ENCODE measurements around the gene GPC1. TPM values are rescaled to one million over a fixed set of nuclear protein-coding genes. Genes with fewer than 3 reads are reported as not detected.

GPC1 gene
- total RNA-seq, 4 donors from 2014 or later = 117 to 153 (median 144) TPM

DNA sequence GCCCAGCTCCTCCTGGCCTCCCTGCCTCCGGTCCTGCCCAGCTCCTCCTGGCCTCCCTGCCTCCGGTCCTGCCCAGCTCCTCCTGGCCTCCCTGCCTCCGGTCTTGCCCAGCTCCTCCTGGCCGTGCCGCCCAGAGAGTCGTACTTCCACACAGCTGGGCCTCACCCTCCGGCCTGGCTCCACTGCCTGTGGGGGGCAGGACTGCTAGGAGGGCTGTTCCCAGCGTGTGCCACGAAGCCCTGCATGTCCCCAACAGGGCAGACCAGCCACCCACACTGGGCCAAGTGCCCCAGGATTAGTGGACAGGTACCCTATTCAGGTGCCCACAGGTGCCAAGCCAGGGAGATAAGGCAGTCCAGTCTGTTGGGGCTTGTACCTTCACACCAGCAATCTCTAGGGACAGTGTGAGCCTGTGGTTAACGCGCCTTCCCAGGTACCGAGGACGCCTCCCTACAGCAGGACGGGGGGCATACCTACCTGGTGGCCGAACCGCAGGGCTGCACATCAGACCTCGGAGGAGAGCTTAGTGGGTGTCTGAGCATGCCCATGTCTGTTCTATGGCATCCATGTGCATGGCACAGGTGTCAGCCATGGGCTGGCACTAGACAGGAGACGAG lies 5.3 kb downstream of the GPC1 start:
- WGBS, 2 donors = 86 to 88% methylated on average over 16 to 18 of the region's 18 CpGs
- Histone ChIP-seq H3K36me3 (peaks cover 0 to 10% (median 0%) of the 10 kb centered on the region in 3 donors), H3K27me3 (no peaks in the 10 kb centered on the region), H3K4me1 (peaks cover 0 to 80% (median 12%) of the 10 kb centered on the region in 4 donors), H3K4me3 (no peak overlapping the region), H3K9me3 (no peaks in the 10 kb centered on the region), H3K27ac (peak overlapping the region in 1 of 4 donors; percentile 13)
- TF ChIP-seq, protein P1, sequence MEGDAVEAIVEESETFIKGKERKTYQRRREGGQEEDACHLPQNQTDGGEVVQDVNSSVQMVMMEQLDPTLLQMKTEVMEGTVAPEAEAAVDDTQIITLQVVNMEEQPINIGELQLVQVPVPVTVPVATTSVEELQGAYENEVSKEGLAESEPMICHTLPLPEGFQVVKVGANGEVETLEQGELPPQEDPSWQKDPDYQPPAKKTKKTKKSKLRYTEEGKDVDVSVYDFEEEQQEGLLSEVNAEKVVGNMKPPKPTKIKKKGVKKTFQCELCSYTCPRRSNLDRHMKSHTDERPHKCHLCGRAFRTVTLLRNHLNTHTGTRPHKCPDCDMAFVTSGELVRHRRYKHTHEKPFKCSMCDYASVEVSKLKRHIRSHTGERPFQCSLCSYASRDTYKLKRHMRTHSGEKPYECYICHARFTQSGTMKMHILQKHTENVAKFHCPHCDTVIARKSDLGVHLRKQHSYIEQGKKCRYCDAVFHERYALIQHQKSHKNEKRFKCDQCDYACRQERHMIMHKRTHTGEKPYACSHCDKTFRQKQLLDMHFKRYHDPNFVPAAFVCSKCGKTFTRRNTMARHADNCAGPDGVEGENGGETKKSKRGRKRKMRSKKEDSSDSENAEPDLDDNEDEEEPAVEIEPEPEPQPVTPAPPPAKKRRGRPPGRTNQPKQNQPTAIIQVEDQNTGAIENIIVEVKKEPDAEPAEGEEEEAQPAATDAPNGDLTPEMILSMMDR (IDR thresholded peaks at IDR 0.05) = no peak
- no peak for TF ChIP-seq POLR2A (IDR thresholded peaks at IDR 0.05)
- TF ChIP-seq EP300 (IDR thresholded peaks at IDR 0.05) = no peak
- no peak for DNase-seq (ENCODE audit: low spot score in 2 of 2)

DNA sequence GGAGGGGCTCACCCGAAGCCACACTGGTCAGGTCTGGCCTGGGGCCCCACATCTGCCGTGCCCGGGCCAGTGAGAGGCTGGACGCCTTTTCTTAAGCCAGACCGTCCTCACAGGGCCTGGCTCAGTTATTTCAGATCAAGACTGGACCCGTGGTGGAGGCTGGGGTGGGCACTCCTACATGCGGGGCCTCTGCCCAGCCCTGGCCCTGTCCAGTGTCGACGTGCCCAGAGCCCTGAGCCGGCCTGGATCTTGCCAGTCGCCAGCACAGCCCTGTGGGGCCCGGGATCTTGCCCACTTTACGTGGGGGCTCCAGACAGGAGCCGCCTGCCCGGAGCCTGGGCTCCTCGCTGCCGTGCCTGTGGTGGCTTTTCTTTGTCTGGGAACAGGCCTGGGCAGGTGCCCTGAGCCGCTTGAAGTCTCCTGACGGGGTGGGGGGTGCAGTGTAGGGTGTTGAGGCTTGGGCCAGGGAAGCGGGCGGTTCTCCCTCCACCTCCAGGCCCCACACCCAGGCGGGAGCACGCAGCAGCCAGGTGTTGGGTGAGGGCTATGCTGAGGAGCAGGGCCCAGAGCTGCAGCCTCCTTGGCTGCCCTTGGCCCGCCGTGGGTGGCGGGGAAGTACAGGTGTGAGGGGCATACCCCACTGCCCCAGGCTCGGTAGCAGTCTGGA lies 6.0 kb downstream of the GPC1 start:
- TF ChIP-seq POLR2A (IDR thresholded peaks at IDR 0.05) = no peak
- no peak for TF ChIP-seq EP300 (IDR thresholded peaks at IDR 0.05)
- TF ChIP-seq, protein P1 (IDR thresholded peaks at IDR 0.05) = no peak
- no peaks in the 10 kb centered on the region for H3K27me3 ChIP-seq
- H3K9me3 ChIP-seq = no peaks in the 10 kb centered on the region
- H3K27ac ChIP-seq = peak overlapping the region in 1 of 4 donors; percentile 13
- H3K4me1 ChIP-seq = peaks cover 0 to 76% (median 11%) of the 10 kb centered on the region in 4 donors
- no peak overlapping the region for H3K4me3 ChIP-seq
- WGBS, 2 donors = 79 to 81% methylated on average over 23 to 24 of the region's 27 CpGs
- no peak for DNase-seq (ENCODE audit: low spot score in 2 of 2)
- H3K36me3 ChIP-seq = peaks cover 0 to 16% (median 0%) of the 10 kb centered on the region in 3 donors

DNA sequence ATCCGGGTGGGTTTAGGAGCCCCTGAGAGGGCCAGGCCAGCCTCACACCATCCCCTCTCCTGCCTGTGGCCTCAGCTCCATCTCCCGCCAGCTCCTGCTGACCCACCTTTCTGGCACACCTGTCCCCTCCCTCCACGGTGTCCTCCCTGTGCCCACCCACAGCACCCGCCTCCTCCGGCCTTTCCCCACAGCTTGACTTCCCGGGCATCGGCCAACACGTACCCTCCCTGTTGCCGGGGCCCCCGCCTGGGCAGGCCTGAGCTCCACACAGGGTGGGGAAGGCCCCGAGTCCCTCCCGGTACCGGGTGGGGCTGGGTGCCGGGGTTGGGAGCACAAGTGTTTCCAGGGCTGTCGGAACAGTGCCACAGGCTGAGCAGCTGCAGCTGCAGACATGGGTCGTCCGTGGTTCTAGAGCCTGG lies 6.5 kb downstream of the GPC1 start:
- TF ChIP-seq POLR2A (IDR thresholded peaks at IDR 0.05) (no peak), EP300 (IDR thresholded peaks at IDR 0.05) (no peak)
- TF ChIP-seq, protein P1 (IDR thresholded peaks at IDR 0.05) = no peak
- Histone ChIP-seq H3K9me3 (no peaks in the 10 kb centered on the region), H3K4me3 (no peak overlapping the region), H3K27me3 (no peaks in the 10 kb centered on the region), H3K36me3 (peaks cover 0 to 21% (median 0%) of the 10 kb centered on the region in 3 donors), H3K4me1 (peaks cover 0 to 76% (median 7%) of the 10 kb centered on the region in 4 donors), H3K27ac (peak overlapping the region in 1 of 4 donors; percentile 2)
- DNase-seq (ENCODE audit: low spot score in 2 of 2) = no peak
- 64 to 81% methylated on average over 17 of the region's 17 CpGs for WGBS, 2 donors

DNA sequence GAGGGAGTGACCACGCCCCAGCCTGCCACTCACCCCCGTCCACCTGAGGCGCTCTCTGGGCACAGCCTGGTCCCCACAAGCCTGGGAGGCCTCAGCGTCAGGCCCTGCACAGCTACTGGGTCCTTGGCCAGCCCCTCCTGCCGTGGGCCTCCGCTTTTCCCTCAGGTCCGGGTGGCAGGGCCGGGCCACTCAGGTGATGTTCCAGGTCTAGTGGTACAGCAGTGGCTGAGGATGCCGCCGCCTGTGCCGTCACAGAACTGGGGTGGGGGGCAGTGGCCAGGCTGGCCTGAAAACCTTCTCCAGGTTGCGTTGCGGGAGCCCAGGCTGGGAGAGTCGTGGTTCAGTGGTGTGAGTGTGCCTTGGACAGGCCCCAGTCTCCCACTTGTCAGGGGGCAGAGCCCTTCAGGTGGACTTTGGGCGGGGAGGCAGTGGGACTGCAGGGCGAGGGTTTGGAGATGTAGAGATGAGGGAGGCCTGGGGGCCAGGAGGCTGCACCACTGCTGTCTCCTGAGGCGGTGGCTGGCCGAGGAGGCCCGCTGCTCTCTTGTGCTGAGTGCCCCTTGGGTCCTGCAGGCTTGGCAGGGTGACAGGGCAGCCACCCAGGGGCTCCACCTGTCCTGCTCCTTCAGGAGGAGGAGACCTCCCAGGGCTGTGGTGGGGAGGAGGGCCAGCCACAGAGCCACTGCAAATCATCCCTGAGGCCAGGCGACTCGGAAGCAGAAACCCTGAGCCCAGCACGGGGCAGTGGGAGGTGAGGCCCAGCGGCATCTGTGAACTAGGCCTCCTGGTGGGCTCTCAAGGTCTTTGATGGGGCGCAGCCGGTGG lies 7.6 kb downstream of the GPC1 start:
- H3K9me3 ChIP-seq = no peaks in the 10 kb centered on the region
- 90% methylated on average over 20 of the region's 25 CpGs for WGBS, 2 donors
- peaks cover 0 to 21% (median 0%) of the 10 kb centered on the region in 3 donors for H3K36me3 ChIP-seq
- H3K4me3 ChIP-seq = no peak overlapping the region
- peaks cover 0 to 75% (median under 1%) of the 10 kb centered on the region in 4 donors for H3K4me1 ChIP-seq
- TF ChIP-seq POLR2A (IDR thresholded peaks at IDR 0.05) = no peak
- TF ChIP-seq, protein P1 (IDR thresholded peaks at IDR 0.05) = no peak
- TF ChIP-seq EP300 (IDR thresholded peaks at IDR 0.05) = no peak
- peak overlapping the region in 1 of 4 donors; percentile 21 for H3K27ac ChIP-seq
- no peak for DNase-seq (ENCODE audit: low spot score in 2 of 2)
- no peaks in the 10 kb centered on the region for H3K27me3 ChIP-seq

Data from tibial nerve (tissue), 4 donors.